Skeletal muscle tissue (tissue), 4 donors: ENCODE results near the gene NFATC1. TPM values are rescaled to one million over a fixed set of nuclear protein-coding genes. Genes with fewer than 3 reads are reported as not detected.

Experiments
- H3K27ac ChIP-seq: one replicate; pipeline ENCODE4 v1.7.0; 2013; ENCODE audit warnings: mild to moderate bottlenecking, low read depth, low read length, inconsistent platforms
- H3K27me3 ChIP-seq, 3 donors: one replicate each; pipeline ENCODE4 v1.7.0; 2013; ENCODE audit warnings: low read length in 3 of 3; ENCODE audit not compliant: control insufficient read depth in 3 of 3, insufficient read depth in 3 of 3
- H3K36me3 ChIP-seq, 3 donors: one replicate each; pipeline ENCODE4 v1.7.0; 2013; ENCODE audit warnings: low read length in 3 of 3; ENCODE audit not compliant: control insufficient read depth in 3 of 3, insufficient read depth in 3 of 3
- H3K4me1 ChIP-seq, 3 donors: one replicate each; pipeline ENCODE4 v1.7.0; 2013; ENCODE audit warnings: low read length in 3 of 3, mild to moderate bottlenecking in 3 of 3; ENCODE audit not compliant: control insufficient read depth in 3 of 3, insufficient read depth in 3 of 3
- H3K4me3 ChIP-seq, 3 donors: one replicate each; pipeline ENCODE4 v1.7.0; 2013; ENCODE audit warnings: low read length in 3 of 3
- H3K9ac ChIP-seq, 3 donors: one replicate each; pipeline ENCODE4 v1.7.0; 2013; ENCODE audit warnings: low read length in 3 of 3, mild to moderate bottlenecking in 3 of 3, moderate library complexity in 2 of 3, low read depth in 1 of 3
- H3K9me3 ChIP-seq, 3 donors: one replicate each; pipeline ENCODE4 v1.7.0; 2013; ENCODE audit warnings: low read length in 3 of 3; ENCODE audit not compliant: control insufficient read depth in 3 of 3
- total RNA-seq: library from RNA; depleted of rRNA; stranded (reverse); fragments of >200 nt; gene quantifications from one replicate; pipeline ENCODE4 v1.2.3, GENCODE V29; 2014
- donor health status: Osteomylitis.

The NFATC1 gene
- total RNA-seq, 1 donor from 2014 or later = 10.4 TPM

DNA sequence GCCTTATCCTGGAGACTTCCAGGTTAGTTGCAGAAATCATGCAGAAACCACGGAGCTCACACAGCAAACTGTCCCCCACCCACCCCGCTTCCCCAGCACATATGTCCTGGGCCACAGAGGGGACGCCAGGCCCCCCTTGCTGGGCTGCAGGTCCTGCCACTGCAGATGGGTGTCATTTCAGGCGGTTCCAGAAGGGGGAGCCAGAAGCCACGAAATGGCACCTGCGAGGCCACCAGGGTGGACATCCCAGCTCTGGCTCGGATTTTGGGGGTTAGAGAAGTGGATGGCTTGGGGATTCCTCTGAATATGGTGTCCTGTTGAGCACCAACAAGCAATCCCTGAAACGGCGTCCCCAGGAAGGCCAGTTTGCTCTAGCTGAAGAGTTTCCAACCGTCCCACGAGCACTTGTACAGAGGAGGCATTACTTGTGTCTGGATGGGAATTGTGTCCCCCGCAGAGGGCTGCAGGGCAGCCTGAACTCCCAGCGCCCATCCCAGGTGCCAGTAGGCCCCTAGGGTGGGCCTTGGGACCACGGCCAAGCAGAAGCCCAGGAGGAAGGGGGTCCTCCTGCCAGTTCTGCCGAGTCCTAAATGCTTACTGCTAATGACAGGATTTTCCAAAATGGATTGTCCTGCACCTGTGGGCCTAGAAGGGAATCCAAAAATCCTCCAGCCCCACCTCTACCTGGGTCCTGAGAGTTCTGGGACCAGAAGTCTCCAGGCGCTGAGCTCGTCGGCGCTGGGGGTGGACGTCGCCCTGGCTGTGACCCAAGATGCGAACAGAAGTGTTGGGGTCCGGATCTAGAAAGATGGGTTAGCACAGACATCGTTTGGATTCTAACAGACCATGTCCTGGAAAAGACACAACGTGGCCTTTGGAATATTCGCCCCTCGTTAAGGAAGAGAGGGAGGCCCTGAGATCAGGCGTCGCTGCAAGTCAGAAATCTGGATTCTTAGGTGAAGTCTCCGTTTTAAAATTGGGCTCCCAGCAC lies 14.6 kb upstream of the NFATC1 start:
- Histone ChIP-seq H3K27ac (no peak overlapping the region), H3K36me3 (peaks cover 7 to 13% (median 11%) of the 10 kb centered on the region in 3 donors), H3K27me3 (peaks cover 2 to 9% (median 3%) of the 10 kb centered on the region in 3 donors), H3K9ac (no peak overlapping the region), H3K9me3 (no peaks in the 10 kb centered on the region), H3K4me1 (peaks cover 5 to 14% (median 7%) of the 10 kb centered on the region in 3 donors), H3K4me3 (no peak overlapping the region)

DNA sequence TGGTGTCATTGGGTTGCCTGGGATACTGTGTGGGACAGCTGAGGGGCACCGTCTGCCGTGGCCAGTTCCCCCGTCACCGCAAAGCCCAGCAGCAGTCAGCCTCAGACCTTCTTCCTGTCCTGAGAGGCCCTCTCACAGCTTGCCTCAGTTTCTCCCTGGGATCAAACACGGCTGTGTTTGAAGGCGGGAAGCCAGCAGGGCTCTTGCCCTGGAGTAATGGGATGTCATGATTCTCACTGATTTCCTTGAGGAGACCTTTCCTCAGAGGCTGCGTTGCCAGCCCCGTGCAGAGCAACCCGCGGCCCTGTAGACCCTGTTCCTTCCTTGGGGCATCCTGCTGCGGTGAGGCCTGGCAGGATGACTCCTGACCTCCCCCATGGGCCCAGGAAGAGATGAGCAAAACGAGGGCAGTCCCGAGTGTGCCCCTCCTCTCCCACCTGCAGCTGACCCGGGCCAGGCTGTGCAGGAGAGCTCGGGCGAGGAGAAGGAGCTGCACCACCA lies 13.9 kb upstream of the NFATC1 start:
- Histone ChIP-seq H3K27me3 (peaks cover 7 to 14% (median 10%) of the 10 kb centered on the region in 3 donors), H3K9ac (no peak overlapping the region), H3K27ac (no peak overlapping the region), H3K36me3 (peaks cover 7 to 12% (median 10%) of the 10 kb centered on the region in 3 donors), H3K9me3 (no peaks in the 10 kb centered on the region), H3K4me3 (no peak overlapping the region), H3K4me1 (peaks cover 5 to 14% (median 7%) of the 10 kb centered on the region in 3 donors)

DNA sequence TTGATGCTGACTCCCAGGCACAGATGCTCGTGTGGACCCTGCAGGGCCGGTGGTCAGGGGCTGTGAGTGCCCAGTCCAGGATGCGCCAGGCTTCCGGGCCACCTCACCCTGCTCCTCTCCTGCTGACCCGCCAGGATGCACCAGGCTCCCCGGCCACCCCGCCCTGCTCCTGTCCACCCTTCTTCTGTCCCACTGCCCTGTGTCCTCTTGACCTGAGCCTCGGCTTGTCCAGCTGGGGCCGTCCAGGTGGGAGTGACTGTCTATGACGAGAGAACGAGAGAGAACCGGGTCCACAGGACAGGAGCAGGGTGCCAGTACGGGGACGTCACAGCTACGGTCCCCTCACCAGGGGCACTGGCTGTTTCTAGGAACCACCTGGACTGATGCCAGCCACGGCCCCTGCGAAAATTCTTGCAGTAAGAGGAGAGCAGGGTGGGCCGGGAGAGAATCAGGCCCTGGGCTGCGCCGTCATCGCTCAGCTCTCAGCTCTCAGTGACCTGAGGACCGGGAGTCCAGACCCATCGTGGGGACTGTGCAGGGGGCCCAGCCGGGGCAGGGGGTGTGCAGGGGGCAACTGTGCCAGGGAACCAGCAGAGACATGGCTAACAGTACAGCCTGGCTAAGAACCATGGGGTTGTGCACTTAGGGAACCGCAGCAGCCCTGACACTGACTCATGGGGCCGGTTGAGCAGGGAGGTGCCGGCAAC lies 12.9 kb upstream of the NFATC1 start:
- H3K27me3 ChIP-seq = peaks cover 11 to 14% (median 14%) of the 10 kb centered on the region in 3 donors
- no peak overlapping the region for H3K9ac ChIP-seq
- peaks cover 0 to 6% (median 3%) of the 10 kb centered on the region in 3 donors for H3K36me3 ChIP-seq
- H3K4me3 ChIP-seq = no peak overlapping the region
- no peak overlapping the region for H3K27ac ChIP-seq
- H3K4me1 ChIP-seq = peaks cover 5 to 14% (median 7%) of the 10 kb centered on the region in 3 donors
- no peaks in the 10 kb centered on the region for H3K9me3 ChIP-seq

DNA sequence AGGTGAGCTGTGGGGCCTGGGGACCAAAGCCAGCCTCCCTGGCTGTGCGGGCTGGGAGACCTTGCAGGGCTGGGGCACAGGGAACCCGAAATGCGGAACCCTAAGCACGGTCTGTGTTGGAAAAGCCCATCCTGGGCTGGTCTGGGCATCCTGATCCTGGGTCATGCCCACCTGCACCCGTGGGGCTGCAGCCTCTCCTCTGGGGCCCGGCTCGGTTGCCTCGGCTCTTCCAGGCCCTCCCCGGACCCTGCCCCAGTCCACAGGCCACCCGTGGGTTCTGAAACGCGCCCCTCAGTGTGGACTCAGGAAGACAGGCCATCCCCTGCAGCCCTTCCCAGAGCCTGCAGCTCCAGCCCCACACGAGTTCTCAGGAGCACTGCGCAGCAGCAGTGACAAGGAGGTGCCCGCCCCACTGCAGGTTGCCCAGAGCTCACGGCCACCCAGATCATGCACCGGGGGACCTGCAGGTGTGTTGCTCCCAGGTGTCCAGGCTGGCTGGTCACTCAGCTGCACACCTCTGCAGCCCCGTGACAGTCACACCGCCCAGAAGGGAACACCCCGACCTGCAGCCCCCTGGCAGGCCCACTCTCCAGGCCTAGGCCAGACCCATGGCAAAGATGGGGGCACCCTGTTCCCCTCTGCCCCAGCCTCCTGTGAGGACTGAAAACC lies 12.2 kb upstream of the NFATC1 start:
- peaks cover 0 to 2% (median 0%) of the 10 kb centered on the region in 3 donors for H3K36me3 ChIP-seq
- no peak overlapping the region for H3K4me3 ChIP-seq
- no peak overlapping the region for H3K27ac ChIP-seq
- H3K27me3 ChIP-seq = peaks cover 17 to 19% (median 19%) of the 10 kb centered on the region in 3 donors
- H3K9ac ChIP-seq = no peak overlapping the region
- peaks cover 5 to 14% (median 7%) of the 10 kb centered on the region in 3 donors for H3K4me1 ChIP-seq
- H3K9me3 ChIP-seq = no peaks in the 10 kb centered on the region

DNA sequence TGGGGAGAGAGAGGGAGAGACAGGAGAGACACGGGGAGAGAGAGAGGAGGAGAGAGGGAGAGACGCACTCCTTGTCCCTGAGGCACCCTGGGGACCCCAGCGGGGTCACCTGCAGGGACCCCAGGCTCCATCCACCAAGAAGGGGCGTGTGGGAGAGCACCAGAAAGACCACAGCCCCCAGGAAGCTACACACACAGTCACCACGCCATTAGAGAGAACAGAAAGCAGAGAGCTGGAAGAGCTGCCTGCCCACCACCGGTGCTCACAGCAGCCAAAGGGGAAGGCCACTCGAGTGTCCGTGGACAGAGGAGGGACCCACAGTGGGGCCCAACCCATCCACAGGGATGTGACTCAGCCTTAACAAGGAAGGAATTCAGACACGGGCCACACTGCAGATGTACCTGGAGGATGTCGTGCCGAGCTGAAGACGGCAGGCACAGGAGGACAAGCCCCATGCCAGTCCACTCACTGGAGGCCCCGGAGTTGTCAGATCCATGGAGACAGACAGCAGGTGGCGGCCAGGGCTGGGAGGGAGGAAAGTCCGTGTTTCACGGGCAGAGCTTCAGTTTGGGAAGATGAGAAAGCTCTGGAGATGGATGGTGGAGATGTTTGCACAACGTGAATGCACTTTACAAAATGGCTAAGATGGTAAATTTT lies 11.5 kb upstream of the NFATC1 start:
- H3K27ac ChIP-seq = no peak overlapping the region
- H3K4me3 ChIP-seq = no peak overlapping the region
- H3K36me3 ChIP-seq = peaks cover 0 to 2% (median 0%) of the 10 kb centered on the region in 3 donors
- peaks cover 19 to 27% (median 21%) of the 10 kb centered on the region in 3 donors for H3K27me3 ChIP-seq
- peaks cover 2 to 11% (median 4%) of the 10 kb centered on the region in 3 donors for H3K4me1 ChIP-seq
- peak overlapping the region in 1 of 3 donors; percentile 16 for H3K9ac ChIP-seq
- H3K9me3 ChIP-seq = no peaks in the 10 kb centered on the region

DNA sequence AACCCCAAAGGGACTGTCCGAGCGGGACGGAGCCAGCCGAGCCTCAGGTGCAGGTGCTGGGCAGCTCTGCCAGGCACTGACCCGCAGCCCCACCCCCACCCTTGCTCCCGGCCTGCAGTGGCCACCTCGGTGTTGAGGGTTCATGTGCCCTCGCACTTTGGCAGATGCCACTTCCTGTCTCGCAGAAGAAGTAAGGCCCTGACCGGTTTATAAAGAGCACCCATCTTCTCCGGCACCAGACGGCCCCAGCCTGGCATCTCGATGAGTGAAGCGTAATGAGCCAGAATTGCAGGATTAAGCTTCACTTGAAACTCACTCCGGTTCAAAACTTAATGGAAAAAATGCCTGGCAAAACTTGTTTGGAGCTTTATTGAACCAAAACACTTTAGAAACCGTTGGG lies 10.9 kb upstream of the NFATC1 start:
- Histone ChIP-seq H3K9ac (no peak overlapping the region), H3K27ac (no peak overlapping the region), H3K27me3 (peaks cover 21 to 30% (median 21%) of the 10 kb centered on the region in 3 donors), H3K4me3 (no peak overlapping the region), H3K36me3 (peaks cover 0 to 2% (median 0%) of the 10 kb centered on the region in 3 donors), H3K9me3 (no peaks in the 10 kb centered on the region), H3K4me1 (peaks cover 2 to 11% (median 4%) of the 10 kb centered on the region in 3 donors)

DNA sequence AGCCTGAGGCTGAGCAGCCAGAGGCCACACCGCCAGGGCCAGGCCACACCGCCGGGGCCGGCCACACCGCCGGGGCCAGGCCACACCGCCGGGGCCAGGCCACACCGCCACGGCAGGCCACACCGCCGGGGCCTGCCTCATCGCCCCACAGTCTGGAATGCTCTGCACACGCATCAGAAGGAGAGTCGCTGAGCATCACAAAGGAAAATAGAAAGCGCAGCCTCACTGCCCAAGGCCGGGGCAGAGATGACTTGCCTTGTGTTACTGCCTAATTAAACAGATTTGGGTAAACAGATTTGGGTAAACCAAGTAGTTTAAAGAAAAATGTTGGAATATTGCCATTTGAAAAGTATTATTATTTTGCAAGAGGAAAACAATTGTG lies 10.4 kb upstream of the NFATC1 start:
- H3K27me3 ChIP-seq = peaks cover 21 to 30% (median 21%) of the 10 kb centered on the region in 3 donors
- H3K9ac ChIP-seq = no peak overlapping the region
- no peak overlapping the region for H3K27ac ChIP-seq
- peaks cover 2 to 11% (median 4%) of the 10 kb centered on the region in 3 donors for H3K4me1 ChIP-seq
- H3K9me3 ChIP-seq = no peaks in the 10 kb centered on the region
- H3K36me3 ChIP-seq = no peaks in the 10 kb centered on the region
- no peak overlapping the region for H3K4me3 ChIP-seq

DNA sequence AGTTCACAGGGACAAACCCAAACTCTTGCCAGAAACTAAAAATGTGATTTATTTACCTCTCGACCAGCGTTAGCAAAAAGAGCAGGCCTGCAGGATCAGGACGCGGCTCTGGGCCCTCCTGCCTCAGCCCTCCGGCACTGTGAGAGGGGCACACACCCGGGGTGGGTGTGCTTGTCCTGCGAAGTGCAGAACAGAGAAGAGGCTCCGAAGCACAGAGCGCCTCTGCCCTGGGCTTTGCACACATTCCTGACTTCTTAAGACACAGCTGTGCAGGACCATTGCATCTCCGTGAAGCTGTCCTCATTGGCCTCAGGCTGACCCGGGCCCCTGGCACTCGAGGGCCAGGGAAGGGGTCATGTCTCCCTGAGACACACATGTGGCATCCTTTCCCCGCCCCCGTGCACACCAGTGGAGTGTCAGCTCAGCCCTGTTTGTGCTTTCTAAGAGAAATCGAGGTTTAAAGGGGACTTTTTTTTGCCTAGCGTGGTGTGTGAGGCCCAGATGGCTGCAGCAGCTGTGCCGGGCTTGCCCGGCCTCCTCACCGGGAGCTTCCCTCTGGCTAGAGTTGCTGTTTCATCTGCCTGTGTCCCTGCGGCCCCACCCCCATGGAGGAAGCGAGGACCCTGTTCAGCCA lies 9.9 kb upstream of the NFATC1 start:
- Histone ChIP-seq H3K4me1 (peaks cover 2 to 11% (median 4%) of the 10 kb centered on the region in 3 donors), H3K9me3 (no peaks in the 10 kb centered on the region), H3K27me3 (peaks cover 21 to 30% (median 21%) of the 10 kb centered on the region in 3 donors), H3K4me3 (no peak overlapping the region), H3K27ac (no peak overlapping the region), H3K9ac (no peak overlapping the region), H3K36me3 (no peaks in the 10 kb centered on the region)

DNA sequence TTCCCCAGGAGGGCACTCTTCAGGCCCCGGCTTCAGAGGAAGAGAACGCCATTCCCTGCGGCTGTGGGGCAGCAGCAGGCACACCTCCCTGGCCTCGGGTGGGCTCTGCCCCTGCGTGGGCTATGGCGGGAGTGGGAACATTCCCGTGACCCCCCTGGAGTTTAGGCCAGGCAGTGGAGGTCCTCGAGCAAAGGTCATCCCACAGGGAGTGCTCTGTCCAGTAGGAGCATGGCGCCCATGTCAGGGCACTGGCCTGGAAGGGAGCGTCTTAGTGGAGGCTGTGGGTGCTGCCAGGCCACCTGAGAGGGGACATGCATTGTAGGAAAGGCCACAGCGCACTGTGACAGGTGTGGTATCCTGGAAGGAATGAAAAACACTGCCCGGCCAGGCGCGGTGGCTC lies 9.2 kb upstream of the NFATC1 start:
- no peak overlapping the region for H3K4me3 ChIP-seq
- H3K27ac ChIP-seq = no peak overlapping the region
- peaks cover 21 to 30% (median 25%) of the 10 kb centered on the region in 3 donors for H3K27me3 ChIP-seq
- no peaks in the 10 kb centered on the region for H3K9me3 ChIP-seq
- peaks cover 0 to 11% (median 2%) of the 10 kb centered on the region in 3 donors for H3K4me1 ChIP-seq
- no peak overlapping the region for H3K9ac ChIP-seq
- H3K36me3 ChIP-seq = no peaks in the 10 kb centered on the region
